ENCODE results near the gene KIAA1217. TPM values are rescaled to one million over a fixed set of nuclear protein-coding genes. Genes with fewer than 3 reads are reported as not detected.

The KIAA1217 gene
- total and polyA plus RNA-seq, 9 of the 15 experiments (the other 6 are each of a cell fraction or from before 2014, with no cell fraction given), result 0.04 TPM; not detected in 8

DNA sequence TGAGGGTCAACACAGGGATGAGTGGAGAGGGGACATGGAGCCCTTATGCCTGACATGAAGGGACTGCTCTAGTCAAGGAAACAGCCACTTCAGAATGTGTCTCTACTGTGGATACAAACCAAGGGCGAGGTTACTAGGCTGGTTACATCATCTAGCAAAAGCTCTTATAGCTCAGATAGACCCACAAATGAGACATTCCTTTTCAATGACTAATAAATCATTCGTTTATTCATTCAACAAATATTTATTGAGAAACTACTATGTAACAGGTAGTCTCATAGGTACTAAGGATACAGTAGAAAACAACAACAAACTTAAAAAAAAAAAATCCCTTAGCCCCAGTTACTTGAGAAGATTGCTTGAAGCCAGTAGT lies 219.5 kb downstream of the KIAA1217 start:
- Histone ChIP-seq H3K9ac (ENCODE audit: insufficient read depth in 1 of 2, low read depth in 2 of 2, low read length in 2 of 2) (no peak overlapping the region), H3K27me3 (ENCODE audit: control insufficient read depth in 2 of 2, insufficient read depth in 2 of 2, low read length in 2 of 2) (peaks cover 0 to 4% of the 10 kb centered on the region in 2 experiments; a peak in 1 of 5 replicates), H3K4me1 (replicated peaks in 1 of 2; ENCODE audit: control insufficient read depth in 2 of 2, insufficient read depth in 2 of 2, low read length in 2 of 2) (no peaks in the 10 kb centered on the region), H3K27ac (ENCODE audit: extremely low read depth, low read depth, low read length) (no peak overlapping the region), H3K9me1 (ENCODE audit: control insufficient read depth, insufficient read depth, low read length) (no peaks in the 10 kb centered on the region), H3K4me3 (no peak overlapping the region), H3K4me2 (ENCODE audit: insufficient read depth, low read length) (no peak overlapping the region), H3K36me3 (ENCODE audit: control insufficient read depth, insufficient read depth, low read length) (no peaks in the 10 kb centered on the region), H4K20me1 (replicated peaks; ENCODE audit: control insufficient read depth, insufficient read depth, low read length) (no peaks in the 10 kb centered on the region), H2AFZ (ENCODE audit: low read depth, low read length) (no peak overlapping the region), H3K9me3 (replicated peaks; ENCODE audit: control insufficient read depth, insufficient read depth, low read depth, low read length) (no peaks in the 10 kb centered on the region), H3K79me2 (ENCODE audit: control insufficient read depth, insufficient read depth, low read length) (no peaks in the 10 kb centered on the region)
- TF ChIP-seq RHOXF2B (CRISPR knock-in tag; conservative IDR thresholded peaks at IDR 0.05), result no peak
- TF ChIP-seq FOXA3 (CRISPR knock-in tag; conservative IDR thresholded peaks at IDR 0.05 in 1 of 2, IDR thresholded peaks at IDR 0.05 in 1 of 2), result no peak
- no peak for TF ChIP-seq ZNF445 (CRISPR knock-in tag; IDR thresholded peaks at IDR 0.05; ENCODE audit: low read depth)
- TF ChIP-seq, protein P1, sequence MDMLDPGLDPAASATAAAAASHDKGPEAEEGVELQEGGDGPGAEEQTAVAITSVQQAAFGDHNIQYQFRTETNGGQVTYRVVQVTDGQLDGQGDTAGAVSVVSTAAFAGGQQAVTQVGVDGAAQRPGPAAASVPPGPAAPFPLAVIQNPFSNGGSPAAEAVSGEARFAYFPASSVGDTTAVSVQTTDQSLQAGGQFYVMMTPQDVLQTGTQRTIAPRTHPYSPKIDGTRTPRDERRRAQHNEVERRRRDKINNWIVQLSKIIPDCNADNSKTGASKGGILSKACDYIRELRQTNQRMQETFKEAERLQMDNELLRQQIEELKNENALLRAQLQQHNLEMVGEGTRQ (CRISPR knock-in tag; IDR thresholded peaks at IDR 0.05), result no peak
- TF ChIP-seq PHF21A (IDR thresholded peaks at IDR 0.05; ENCODE audit: borderline replicate concordance, low read depth), result no peak
- TF ChIP-seq, protein P2, sequence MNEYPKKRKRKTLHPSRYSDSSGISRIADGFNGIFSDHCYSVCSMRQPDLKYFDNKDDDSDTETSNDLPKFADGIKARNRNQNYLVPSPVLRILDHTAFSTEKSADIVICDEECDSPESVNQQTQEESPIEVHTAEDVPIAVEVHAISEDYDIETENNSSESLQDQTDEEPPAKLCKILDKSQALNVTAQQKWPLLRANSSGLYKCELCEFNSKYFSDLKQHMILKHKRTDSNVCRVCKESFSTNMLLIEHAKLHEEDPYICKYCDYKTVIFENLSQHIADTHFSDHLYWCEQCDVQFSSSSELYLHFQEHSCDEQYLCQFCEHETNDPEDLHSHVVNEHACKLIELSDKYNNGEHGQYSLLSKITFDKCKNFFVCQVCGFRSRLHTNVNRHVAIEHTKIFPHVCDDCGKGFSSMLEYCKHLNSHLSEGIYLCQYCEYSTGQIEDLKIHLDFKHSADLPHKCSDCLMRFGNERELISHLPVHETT (CRISPR knock-in tag; conservative IDR thresholded peaks at IDR 0.05 in 1 of 2, IDR thresholded peaks at IDR 0.05 in 1 of 2), result no peak
- no peak for TF ChIP-seq MTF1 (CRISPR knock-in tag; IDR thresholded peaks at IDR 0.05; ENCODE audit: borderline replicate concordance)
- TF ChIP-seq, protein P3, sequence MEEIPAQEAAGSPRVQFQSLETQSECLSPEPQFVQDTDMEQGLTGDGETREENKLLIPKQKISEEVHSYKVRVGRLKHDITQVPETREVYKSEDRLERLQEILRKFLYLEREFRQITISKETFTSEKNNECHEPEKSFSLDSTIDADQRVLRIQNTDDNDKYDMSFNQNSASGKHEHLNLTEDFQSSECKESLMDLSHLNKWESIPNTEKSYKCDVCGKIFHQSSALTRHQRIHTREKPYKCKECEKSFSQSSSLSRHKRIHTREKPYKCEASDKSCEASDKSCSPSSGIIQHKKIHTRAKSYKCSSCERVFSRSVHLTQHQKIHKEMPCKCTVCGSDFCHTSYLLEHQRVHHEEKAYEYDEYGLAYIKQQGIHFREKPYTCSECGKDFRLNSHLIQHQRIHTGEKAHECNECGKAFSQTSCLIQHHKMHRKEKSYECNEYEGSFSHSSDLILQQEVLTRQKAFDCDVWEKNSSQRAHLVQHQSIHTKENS (CRISPR knock-in tag; IDR thresholded peaks at IDR 0.05), result no peak
- no peak for TF ChIP-seq ZNF253 (CRISPR knock-in tag; conservative IDR thresholded peaks at IDR 0.05)
- FAIRE-seq (no peak), DNase-seq (ENCODE audit: extremely low read depth in 1 of 4, low spot score in 3 of 4) (no peak), ATAC-seq (no peak)
- 0% methylated on average over 2 of the region's 2 CpGs for WGBS (ENCODE audit: insufficient coverage, low coverage, missing lambda C conversion rate)
- intact Hi-C loops (cut with micrococcal nuclease) (no loop called here), in situ Hi-C loops (cut with MboI) (no loop called here)
- ChIA-PET CTCF (ENCODE audit: low intra/inter-chr PET ratio) (no interaction called here), POLR2A (no interaction called here)
- BruUV-seq (replicated peaks), result no TSS peak
